ENCODE measurements around the gene SLC4A1.

The SLC4A1 gene

DNA sequence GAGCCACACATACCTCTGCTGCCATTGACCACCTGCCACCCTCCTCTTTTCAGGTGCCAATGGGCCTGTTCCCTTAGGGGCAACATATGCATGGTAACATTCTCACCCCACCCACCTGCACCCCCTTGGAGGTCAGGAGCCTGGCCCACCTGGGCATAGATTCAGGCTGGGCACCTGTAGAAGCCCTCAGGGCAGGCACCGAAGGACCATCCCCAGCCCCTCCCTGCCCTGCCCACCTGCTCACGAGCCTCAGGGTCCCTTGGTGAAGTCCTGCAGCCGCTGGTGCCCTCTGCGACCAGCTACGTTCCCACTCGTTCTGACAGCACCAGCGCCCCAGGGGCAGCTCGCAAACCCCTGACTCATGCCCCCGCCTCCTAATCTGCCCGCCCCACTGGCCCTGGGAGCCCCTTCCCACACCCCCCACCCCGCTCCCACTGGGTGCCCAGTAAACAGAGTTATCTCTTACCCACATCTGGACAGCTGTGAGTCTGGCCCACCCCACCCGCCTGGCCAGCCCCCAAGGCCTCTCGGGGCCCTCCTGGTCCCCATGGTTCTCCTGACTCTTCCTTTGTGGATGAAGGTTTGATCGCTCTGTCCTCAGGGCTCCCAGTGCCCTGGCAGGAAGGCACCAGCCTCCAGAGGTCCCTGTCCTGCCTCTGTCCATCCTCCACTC, at the start of gene SLC4A1:
Gene SLC4A1 (minus strand): TSS at position 318 of the 673 bp plus-strand sequence. CDS start 5,269 bp downstream, outside the sequence.
- DNase-seq (ENCODE audit: low read depth in 2 of 2): no peak

DNA sequence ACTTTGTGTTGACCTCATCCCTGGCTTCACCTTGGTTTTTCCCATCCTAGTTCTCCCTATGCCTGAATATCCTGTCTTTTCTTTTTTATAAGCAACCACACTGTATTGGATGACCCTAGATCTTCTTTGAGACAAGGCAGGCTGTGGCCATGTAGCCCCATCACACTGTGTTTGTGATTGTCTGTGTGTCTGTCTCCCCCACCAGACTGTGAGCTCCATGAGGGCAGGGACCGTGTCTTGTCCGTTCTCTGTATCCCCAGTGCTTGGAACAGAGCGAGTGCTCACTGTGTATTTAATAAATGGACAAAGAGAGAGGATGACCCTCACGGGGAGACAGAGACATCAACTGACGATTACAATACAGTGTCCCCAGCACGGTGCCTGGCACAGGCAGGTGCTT, 49.6 kb upstream of the SLC4A1 start:
- no peak for DNase-seq (ENCODE audit: low read depth in 2 of 2)

DNA sequence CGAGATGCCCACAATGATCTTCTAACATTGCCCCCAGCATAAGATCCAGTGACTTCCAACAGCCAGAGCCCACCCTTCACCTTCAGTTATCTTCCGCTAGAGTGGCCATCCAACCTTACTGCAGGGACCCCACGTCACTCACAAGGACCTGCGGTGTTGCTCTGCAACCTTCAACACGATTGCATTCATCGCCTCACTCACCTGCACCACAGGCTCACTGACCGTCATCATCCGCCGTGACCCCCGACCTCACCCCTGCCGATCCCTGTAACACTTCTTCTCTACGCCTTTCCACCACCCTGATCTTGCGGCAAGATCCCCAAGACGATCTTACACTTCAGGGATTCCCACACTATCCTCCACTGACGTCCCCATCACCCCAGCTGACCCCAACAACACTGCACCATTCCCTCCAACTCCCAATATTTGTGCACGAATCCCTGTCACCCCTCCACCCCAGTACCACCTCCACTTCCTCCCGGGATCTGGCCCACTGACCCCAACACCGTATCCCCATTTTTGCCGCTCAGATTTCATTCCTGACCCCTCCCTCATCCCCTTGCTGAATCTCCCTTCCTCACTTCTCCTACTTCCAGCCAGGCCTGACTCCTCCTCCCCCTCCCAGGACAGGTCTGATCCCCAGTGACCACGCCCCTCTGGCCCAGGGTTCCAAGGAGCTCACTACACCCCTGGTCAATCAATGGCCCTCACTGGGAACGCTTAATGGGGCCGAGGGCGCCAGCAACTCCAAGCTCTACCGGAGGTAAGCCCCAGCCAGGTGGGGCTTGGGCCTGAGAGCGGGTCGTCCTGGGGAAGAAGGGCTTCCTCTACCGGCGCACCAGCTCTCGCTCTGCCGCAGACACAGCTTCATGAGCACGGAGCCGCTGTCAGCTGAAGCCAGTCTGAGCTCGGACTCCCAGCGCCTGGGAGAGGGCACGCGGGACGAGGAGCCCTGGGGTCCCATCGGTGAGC, 48.1 kb upstream of the SLC4A1 start:
- no peak for DNase-seq (ENCODE audit: low read depth in 2 of 2)

DNA sequence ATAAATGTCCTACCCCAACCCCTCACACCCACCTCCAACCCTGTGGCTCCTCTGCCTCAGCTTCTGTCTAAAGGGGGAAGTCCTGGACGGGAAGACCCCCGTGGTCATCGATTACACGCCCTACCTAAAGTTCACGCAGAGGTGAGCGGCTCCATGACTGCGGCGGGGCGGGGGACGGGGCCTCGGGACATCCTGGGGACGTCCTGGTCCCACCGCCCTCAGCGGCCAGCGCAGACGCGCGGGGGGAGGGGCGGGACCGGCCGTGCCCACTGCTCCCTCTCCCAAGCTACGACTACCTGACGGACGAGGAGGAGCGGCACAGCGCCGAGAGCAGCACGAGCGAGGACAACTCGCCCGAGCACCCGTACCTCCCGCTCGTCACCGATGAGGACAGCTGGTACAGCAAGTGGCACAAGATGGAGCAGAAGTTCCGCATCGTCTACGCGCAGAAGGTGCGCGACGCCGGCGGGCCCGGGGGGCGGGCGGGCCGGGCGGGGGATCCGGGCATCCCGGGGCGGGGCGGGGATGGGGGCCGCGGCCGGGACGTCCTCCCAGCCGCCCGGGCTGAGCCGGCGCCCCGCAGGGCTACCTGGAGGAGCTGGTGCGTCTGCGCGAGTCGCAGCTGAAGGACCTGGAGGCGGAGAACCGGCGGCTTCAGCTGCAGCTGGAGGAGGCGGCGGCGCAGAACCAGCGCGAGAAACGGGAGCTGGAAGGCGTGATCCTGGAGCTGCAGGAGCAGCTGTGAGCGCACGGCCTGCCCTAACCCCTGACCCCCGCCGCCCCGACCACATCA, 47.1 kb upstream of the SLC4A1 start:
- peak in 1 of 2 donors; percentile 49 for DNase-seq (ENCODE audit: low read depth in 2 of 2)

DNA sequence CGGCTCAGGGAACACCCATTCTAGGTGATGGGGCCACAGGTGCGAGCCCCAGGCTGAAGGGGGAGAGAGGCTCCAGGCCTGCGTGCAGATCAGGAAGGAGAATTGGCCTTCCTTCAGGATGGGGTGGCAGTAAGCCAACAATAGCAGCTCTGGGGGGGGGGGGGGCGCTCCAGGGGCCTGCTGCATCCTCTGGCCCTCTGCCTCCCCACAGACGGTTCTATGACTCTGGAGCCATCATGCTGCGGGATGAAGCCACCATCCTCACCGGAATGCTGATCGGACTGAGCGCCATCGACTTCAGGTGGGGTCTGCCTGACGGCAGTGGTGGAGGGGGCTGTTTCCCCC, 46.6 kb upstream of the SLC4A1 start:
- DNase-seq (ENCODE audit: low read depth in 2 of 2): no peak

DNA sequence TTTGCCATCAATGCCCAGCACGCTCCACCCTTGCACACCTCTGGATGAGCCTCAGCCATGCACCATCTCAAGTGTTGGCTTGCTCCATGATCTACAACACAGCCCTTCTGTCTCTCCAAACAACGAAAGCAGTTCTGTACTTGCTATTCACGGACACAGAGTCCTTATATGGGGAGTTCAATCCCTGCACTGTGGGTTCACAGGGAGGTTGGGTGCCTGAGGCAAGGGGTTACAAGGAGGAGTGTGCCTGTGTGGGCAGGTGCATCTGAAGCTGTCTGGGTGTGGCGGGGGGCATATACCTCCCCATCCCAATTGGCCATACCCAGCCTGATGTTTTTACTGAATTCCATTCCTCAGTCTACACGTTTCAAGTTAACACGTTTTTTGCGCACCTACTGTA, 46.1 kb upstream of the SLC4A1 start:
- no peak for DNase-seq (ENCODE audit: low read depth in 2 of 2)

DNA sequence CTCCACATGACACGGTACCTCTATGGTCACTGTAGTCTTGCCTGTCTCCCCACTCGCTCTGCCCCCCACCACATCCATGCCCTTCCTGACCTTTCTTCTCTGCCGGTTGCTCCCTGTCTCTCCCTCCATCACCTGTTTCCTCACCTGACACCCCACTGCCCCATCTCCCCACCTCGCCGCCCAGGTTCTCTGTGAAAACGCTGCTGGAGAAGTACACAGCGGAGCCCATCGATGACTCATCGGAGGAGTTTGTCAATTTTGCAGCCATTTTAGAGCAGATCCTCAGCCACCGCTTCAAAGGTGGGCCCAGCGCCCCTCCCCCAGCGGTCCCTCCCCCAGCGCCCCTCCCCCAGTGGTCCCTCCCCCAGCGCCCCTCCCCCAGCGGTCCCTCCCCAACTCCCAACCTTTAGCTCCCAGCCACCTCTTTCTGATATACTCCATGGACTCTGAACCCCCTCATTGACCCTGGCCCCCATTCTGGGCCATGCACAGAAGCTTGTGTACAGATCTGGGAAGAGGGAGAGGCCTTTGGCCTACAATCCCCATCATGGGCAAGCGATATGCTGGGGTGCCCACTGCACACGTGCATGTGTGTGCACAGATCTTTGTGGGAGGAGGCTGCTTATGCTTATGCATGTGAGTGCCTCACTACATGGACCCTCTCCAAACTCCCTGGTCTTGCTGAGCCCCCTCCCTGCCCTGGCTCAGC, 44.6 kb upstream of the SLC4A1 start:
- DNase-seq (ENCODE audit: low read depth in 2 of 2): no peak

DNA sequence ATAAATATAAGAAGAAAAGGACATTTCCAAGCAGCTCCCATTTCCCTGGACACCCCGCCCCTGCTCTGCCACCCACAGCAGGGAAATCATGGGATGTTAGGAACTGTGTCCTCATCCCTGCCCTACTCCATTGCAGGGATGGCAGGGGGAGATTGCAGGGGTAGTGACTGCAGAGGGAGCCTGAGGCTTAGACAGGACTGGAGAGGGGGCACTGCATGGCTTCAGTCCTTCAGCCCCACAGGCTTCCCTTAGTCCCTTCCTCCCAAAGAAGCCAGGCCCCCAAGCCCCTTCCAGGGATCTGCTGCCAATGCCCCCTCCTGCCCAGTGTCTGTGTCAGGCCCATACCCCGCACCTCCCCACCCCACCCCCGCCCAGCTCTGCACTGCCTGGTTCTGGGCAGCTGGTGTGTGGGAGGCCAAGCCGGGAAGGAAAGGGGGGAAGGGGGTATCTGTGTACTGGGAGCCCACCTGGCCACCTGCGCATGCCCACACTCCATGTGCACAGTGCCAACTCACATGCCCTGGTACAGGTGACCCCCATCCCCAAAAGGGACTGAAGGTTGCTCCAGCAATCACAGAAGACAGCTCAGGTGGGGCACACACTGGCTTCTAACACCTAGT, 43.7 kb upstream of the SLC4A1 start:
- no peak for DNase-seq (ENCODE audit: low read depth in 2 of 2)

DNA sequence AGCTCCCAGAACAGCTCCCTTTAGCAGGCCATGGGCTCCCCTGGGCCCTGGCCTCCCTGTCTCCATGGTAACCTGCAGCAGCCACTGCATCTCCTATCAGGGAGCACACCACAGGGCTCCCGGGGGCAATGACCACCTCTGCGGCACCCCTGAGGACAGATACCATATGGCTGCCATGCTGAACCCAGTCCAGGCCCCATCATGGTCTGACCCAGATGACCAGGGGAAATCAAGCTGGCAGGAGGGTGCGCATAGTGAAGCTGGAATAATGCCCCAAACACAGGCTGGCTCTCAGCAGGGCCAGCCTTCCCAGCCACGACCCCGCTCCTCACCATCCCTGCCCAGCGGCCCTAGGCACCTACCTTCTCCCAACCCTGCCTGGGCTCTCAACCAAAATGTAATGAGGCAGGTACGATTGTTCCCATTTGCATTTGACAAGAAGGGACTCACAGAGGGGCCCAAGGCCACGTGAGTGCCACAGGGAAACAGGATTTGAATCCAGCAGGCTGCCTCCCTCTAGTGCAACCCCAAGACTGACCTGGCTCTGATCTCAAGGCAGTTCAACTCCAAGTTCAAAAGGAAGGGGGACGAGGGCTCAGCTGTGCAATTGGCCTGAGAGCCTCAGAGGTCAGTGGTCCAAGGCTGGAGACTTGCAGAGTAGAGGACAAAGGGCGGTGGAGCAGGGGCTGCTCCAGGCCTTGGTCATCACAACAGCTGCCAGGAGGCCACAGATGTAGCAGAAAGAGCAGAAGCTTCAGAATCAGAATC, 42.9 kb upstream of the SLC4A1 start:
- no peak for DNase-seq (ENCODE audit: low read depth in 2 of 2)

DNA sequence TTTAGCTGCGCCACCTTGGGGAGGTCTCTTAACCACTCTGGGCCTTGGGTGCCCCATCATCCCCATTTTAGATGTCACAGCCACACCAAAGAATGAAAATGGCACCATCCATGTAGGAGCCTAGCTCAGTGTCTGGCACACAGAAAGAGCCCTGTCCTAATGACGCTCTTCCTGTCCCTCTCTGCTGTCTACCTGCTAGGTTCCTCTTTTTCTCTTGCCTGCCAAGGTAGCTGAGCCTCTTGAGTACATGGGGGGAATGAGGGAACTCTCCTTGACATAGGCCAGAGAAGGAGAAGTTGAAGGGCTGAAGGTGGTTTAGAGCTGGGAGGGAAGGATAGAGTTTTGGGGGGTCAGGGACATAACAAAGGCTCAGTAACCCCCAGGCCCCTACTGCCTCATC, 42.3 kb upstream of the SLC4A1 start:
- DNase-seq (ENCODE audit: low read depth in 2 of 2): no peak

DNA sequence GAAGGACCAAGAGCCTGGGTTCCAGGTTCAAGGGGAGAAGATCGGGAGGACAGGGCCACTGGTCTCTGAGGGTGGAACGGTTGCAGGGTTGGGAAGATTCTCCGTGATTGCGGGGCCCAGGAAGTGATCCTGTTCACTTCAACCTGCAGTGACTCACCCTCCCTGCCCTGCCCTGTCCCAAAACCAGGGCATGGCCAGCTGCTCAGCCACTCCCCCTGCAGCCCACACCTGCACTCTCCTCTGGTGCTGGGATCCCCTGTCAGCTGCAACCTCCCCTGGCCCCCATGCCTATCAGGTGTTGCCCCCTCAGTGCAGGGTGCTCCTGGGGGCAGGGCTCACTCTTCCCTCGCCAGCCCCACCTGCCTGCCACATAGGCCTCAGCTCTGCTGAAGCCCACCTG, 41.5 kb upstream of the SLC4A1 start:
- DNase-seq (ENCODE audit: low read depth in 2 of 2): no peak

DNA sequence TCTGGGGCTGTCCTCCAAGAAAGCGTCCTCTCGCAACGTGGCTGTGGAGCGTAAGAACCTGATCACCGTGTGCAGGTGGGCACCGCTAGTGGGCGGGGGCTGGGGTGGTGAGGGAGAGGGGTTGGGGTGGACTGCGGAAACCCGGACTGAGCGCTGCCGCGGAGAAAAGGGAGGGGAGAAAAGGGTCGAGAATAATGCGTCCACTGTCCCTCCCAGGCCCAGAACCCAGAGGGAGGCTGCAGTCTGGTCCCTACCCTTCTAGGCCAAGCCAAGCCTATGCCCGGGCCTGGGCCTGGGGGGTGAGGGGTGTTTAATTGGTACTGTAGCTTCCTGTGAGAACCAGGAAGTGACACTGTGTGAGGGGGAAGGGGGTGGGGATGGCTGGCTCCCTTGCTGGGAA, 40.9 kb upstream of the SLC4A1 start:
- DNase-seq (ENCODE audit: low read depth in 2 of 2): no peak

DNA sequence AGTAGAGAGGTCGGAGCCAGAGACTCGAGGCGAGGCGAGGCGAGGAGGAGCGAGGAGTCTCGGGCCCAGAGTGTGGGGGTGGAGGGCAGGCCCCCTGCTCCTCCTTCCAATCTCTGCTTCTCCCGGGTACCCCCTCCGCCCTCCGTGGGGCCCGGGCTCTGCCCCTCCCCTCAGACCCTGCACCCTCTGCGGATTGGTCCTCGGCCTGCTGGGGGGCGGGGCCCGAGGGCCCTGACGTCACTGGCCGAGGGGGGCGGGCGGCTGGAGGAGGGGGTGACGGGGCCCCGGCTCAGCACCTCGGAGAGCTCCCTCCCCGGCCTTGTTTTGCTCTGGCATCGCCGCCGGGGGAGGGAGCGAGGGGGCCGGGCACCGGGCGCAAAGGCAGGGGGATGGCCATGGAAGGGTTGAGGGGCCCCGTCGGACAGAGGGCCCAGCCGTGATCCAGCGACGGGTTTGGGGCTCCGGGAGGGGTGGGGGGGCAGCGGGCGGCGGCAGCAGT, 40.4 kb upstream of the SLC4A1 start, which contains the start of gene RUNDC3A:
Gene RUNDC3A (plus strand): TSS at position 282 of the 499 bp plus-strand sequence. CDS start 232 bp downstream, outside the sequence.
- DNase-seq (ENCODE audit: low read depth in 2 of 2): peak; percentile 70 to 73

DNA sequence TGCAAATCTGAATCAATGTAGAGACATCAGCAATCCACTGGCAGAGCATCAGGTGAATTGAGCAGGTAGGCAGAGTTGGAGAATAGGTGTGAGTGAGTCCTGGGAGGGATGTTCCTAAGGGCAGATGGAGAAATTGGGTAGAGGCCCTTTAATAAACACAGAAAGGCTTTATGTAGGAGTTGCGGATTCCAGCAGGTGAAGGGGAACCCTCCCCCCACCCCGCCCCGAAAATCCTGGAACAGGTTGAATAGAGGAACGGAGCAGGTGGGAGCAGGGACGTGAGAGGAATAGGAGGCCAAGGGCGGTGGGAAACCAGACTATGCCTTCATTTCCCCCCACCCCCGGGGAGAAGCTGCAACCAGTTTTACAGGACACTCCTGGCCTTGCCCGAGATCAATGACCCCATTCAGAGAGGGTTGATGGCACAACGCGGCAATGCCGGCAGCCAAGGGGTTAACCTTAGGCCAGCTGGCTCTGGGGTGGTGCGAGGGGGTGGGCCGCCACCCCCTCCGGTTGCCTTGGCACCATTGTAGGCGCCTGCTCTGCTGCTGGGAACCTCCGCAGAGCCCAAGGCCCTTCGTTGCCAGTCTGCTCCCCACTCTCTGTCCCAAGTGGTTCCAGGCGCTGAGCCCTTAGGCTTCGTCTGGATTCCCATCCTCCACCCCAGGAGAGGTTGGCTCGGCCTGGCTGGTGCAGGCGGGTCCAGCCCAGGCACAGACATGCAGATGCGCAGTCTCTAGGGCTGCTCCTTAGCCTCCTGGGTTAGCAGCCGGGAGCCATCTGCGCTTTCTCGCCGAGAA, 39.7 kb upstream of the SLC4A1 start:
- DNase-seq (ENCODE audit: low read depth in 2 of 2): no peak

DNA sequence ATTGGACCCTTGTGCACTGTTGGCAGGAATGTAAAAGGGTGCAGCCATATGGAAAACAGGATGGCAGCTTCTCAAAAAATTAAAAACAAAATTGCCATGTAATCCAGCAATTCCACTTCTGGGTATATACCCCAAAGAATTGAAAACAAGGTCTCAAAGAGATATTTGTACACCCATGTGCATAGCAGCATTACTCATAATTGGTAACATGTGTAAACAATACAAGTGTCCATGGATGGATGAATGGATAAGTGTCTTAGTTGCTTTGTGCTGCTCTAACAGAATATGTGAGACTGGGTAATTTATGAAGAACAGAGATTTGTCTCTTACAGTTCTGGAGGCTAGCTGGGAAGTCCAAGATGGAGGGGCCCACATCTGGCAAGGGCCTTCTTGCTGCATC, 36.7 kb upstream of the SLC4A1 start:
- no peak for DNase-seq (ENCODE audit: low read depth in 2 of 2)

DNA sequence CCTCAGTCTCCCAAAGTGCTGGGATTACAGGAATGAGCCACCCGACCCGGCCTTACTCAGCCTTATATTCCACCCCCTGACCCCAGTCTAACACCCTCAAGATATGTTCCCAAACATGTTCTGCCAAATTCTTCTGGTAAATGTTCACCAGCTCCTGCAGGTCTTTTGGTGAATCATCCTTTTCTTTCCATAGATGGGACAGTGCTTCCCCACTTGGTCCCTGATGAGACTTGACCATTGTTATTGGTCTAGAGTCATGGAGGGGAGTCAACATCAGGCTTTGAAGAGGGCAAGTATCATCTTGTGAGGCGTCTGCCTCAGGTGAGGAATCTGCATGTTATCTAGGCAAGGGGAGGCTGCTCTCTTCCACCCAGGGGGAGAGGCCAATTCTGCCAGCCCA, 30.0 kb upstream of the SLC4A1 start:
- no peak for DNase-seq (ENCODE audit: low read depth in 2 of 2)

DNA sequence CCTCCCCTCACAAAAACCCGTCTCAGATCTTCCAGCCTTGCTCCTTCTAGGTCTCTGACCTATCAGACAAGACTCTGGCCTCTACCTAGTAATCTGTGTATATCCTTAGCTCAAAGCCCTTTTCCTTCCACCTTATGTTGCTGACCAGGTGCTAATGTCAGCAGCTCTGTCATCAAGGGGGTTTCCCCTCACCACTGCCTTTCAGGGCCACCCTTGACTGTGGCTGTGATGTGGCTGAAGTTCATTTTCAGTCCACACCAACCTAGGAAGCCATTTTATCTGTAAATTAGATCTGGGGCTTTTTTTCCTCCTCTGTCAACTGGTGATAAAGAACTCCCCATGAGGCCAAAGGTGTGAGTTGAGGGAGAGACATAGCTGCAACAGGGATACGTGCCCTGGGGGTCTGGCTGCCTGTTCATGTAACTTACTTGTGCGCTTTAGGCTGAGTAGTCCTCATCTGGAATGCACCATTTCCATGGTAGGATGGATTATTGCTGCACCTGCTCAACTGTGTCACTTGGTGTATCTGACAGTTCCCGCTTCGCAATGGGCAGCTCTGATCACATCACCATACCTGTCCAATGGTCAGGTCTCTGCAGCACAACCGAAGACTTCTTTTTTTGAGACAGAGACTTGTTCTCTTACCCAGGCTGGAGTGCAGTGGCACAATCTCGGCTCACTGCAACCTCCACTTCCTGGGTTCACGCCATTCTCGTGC, 25.7 kb upstream of the SLC4A1 start:
- DNase-seq (ENCODE audit: low read depth in 2 of 2): no peak

DNA sequence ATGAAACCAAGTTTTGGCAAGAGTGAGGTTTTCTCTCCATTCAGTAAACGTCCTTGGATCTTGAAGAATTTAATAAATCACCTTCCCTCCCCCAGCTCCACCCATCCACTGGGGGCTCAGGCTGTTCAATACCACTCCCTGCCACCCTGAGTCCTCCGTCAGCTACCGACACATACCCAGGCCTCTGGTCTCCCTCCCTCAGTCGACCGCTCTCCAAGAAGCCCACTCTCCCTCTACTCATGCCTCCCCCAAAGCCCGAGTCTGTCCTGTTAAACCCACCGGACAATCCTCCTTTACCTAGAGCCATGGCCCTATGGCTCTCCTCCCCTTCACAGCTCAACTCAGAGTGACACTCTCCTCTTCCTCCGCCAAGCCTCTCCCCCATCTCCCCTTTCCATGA, 19.7 kb upstream of the SLC4A1 start:
- no peak for DNase-seq (ENCODE audit: low read depth in 2 of 2)

DNA sequence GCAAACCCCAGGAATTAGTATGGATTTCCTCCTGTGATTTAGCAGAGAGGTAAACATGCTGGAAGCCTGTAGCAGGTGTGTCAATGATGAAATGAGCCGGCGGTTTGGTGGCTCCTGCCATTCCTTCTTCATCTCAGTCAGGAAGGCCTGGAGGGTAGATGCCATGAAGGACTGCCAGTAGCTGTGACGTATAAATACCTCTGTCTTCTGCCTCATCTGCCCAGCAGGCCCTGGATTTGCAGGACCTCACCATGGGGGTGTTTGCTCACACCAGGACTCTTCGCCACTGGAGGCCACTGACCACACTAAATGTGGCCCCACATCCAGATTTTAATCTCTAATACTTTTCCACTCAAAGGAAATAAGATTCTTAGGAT, 16.1 kb upstream of the SLC4A1 start:
- no peak for DNase-seq (ENCODE audit: low read depth in 2 of 2)
